H1 (cell line): ENCODE results near the gene ATG2B. TPM values are rescaled to one million over a fixed set of nuclear protein-coding genes. Genes with fewer than 3 reads are reported as not detected.

Experiments
- ATF2 ChIP-seq: IDR thresholded peaks from 2 replicates; pipeline ENCODE4 v1.6.1; 2012; ENCODE audit warnings: low read length, inconsistent platforms
- CHD2 ChIP-seq: IDR thresholded peaks from 2 replicates; pipeline ENCODE4 v1.6.1; 2012; ENCODE audit warnings: low read length, improper control_type of control experiment
- CHD7 ChIP-seq: fragments of 300-600 bp; sonication (generic); IDR thresholded peaks from 2 replicates; pipeline ENCODE4 v1.7.1; 2012; ENCODE audit warnings: low read length, moderate library complexity, mild to moderate bottlenecking, inconsistent platforms; ENCODE audit not compliant: insufficient replicate concordance
- CTBP2 ChIP-seq: IDR thresholded peaks from 2 replicates; pipeline ENCODE4 v1.7.0; 2011; ENCODE audit warnings: borderline replicate concordance, mild to moderate bottlenecking, moderate library complexity, mixed read lengths, low read length; ENCODE audit not compliant: insufficient read depth, insufficient read length
- MAFK ChIP-seq: IDR thresholded peaks from 2 replicates; pipeline ENCODE4 v1.6.1; 2012; ENCODE audit warnings: low read depth, mild to moderate bottlenecking, improper control_type of control experiment, low read length
- NRF1 ChIP-seq: IDR thresholded peaks from 2 replicates; pipeline ENCODE4 v1.6.1; 2011; ENCODE audit warnings: mild to moderate bottlenecking, low read depth, low read length, improper control_type of control experiment
- POU5F1 ChIP-seq: IDR thresholded peaks from 2 replicates; pipeline ENCODE4 v1.6.1; 2011; ENCODE audit warnings: low read depth, mild to moderate bottlenecking, low read length, moderate library complexity
- polyA plus RNA-seq, 7 experiments: library from polyadenylated mRNA; depleted of rRNA in 3 of 7; stranded (reverse) in 5 of 7; unstranded in 2 of 7; fragments of >200 nt in 5 of 7; fragments of 200-250 nt in 2 of 7; gene quantifications; 1 replicate in 5 of 7; 2 replicates in 1 of 7; 4 replicates in 1 of 7; pipeline versions ENCODE4 v1.2.1 to v1.2.3, GENCODE V29; 2011 to 2013; ENCODE audit warnings: missing spikeins in 2 of 7, mixed read lengths in 2 of 7
- total RNA-seq: library from RNA; stranded (reverse); fragmentation: NEBNext Ultra II Directional; extraction: Animal tissue kit (Norgen Biotek cat#: 25700); gene quantifications from 2 replicates; pipeline ENCODE4 v1.2.1, GENCODE V29; 2021

ATG2B gene
- total and polyA plus RNA-seq, 2 of the 8 experiments (the other 6 are each of a cell fraction or from before 2014, with no cell fraction given), result 4.6 to 14.4 TPM

- TF ChIP-seq CHD7 (no peak), NRF1 (no peak), MAFK (no peak), POU5F1 (no peak), CHD2 (no peak), CTBP2 (no peak), ATF2 (no peak)
- TF ChIP-seq, all 59 proteins: peak for 0
These were observed 93.8 kb downstream of the ATG2B start (continued) for GRCh38 chr14:96269359-96269710.
